GM12878 (cell line): ENCODE results near the gene AGBL1. TPM values are rescaled to one million over a fixed set of nuclear protein-coding genes. Genes with fewer than 3 reads are reported as not detected.

ENCODE experiments used
- ATAC-seq: fragments of 200-7000 bp; cut with Tn5 transposase; 3 replicates; pipeline ENCODE4 v1.9.1; 2020; ENCODE audit warnings: mild to moderate bottlenecking, moderate library complexity
- BruUV-seq: library from RNA; stranded (reverse); fragments of 400-500 nt; replicated peaks from 2 replicates; lab custom pipeline; 2021; lab: Mats Ljungman, UMichigan
- CTCF ChIA-PET: fragments of 300-600 bp; sonication (Branson Sonifier 250); formaldehyde crosslinking; extraction: SDS; loops from one replicate; lab custom pipeline; 2021; ENCODE audit warnings: inconsistent platforms; lab: Yijun Ruan, JAX
- POLR2A ChIA-PET: fragments of 350-600 bp; formaldehyde crosslinking; extraction: SDS; loops from one replicate; lab custom pipeline; 2021; ENCODE audit warnings: inconsistent platforms; lab: Charles Lee
- RAD21 ChIA-PET: fragments of 300-600 bp; sonication (Branson Sonifier 250); formaldehyde crosslinking; loops from one replicate; lab custom pipeline; 2023; ENCODE audit warnings: antibody characterized with exemption; ENCODE audit not compliant: unreplicated experiment; lab: Charles Lee
- SMC1A ChIA-PET: fragments of 300-600 bp; sonication (Branson Sonifier 250); formaldehyde crosslinking; loops from one replicate; lab custom pipeline; 2023; ENCODE audit not compliant: unreplicated experiment, uncharacterized antibody; lab: Charles Lee
- DNase-seq: peaks from one replicate; pipeline ENCODE4 v3.0.0-alpha.2; 2011; ENCODE audit warnings: low read depth, low spot score
- FAIRE-seq: peaks from 3 replicates; lab custom pipeline; 2011; peaks lifted over from hg19 to GRCh38; lab: Jason Lieb, UNC
- H2AFZ ChIP-seq: 2 replicates; pipeline ENCODE4 v1.6.0; 2011; ENCODE audit warnings: low read depth, low read length, control low read depth; ENCODE audit not compliant: control insufficient read depth
- H3K27ac ChIP-seq: 2 replicates; pipeline ENCODE4 v1.5.1; 2011; ENCODE audit warnings: control low read depth; ENCODE audit not compliant: control insufficient read depth, insufficient read depth
- H3K27me3 ChIP-seq, 2 experiments: replicated peaks in 1 of 2; 2 replicates each; pipeline versions ENCODE4 v1.6.0 to v1.6.1; 2011; ENCODE audit warnings: low read length in 1 of 2; ENCODE audit not compliant: control insufficient read depth in 2 of 2, insufficient read depth in 2 of 2
- H3K36me3 ChIP-seq, 2 experiments: 2 replicates each; pipeline ENCODE4 v1.5.1; 2011; ENCODE audit warnings: low read length in 1 of 2; ENCODE audit not compliant: control insufficient read depth in 2 of 2, insufficient read depth in 2 of 2
- H3K4me1 ChIP-seq: 2 replicates; pipeline ENCODE4 v1.6.1; 2011; ENCODE audit warnings: mild to moderate bottlenecking, low read length, moderate library complexity, mixed read lengths; ENCODE audit not compliant: control insufficient read depth, insufficient read depth
- H3K4me2 ChIP-seq: 2 replicates; pipeline ENCODE4 v1.6.0; 2011; ENCODE audit warnings: control low read depth; ENCODE audit not compliant: control insufficient read depth, insufficient read depth
- H3K4me3 ChIP-seq: fragments of 200-600 bp; sonication (generic); 2 replicates; pipeline ENCODE4 v1.5.1; 2016
- H3K79me2 ChIP-seq: 2 replicates; pipeline ENCODE4 v1.6.0; 2011; ENCODE audit warnings: low read length; ENCODE audit not compliant: control insufficient read depth, insufficient read depth
- H3K9ac ChIP-seq: 2 replicates; pipeline ENCODE4 v1.8.0; 2011; ENCODE audit warnings: low read length, control low read depth, mixed read lengths; ENCODE audit not compliant: control insufficient read depth, insufficient read depth
- H3K9me3 ChIP-seq: replicated peaks from 3 replicates; pipeline ENCODE4 v1.5.1; 2011; ENCODE audit warnings: mild to moderate bottlenecking, low read length; ENCODE audit not compliant: control insufficient read depth, insufficient read depth
- H4K20me1 ChIP-seq: 2 replicates; pipeline ENCODE4 v1.6.0; 2011; ENCODE audit not compliant: control insufficient read depth, insufficient read depth
- BHLHE40 ChIP-seq, 2 experiments: fragments of 450-650 bp in 1 of 2; IDR thresholded peaks; 2 replicates each; pipeline ENCODE4 v1.6.1; 2011 to 2017; ENCODE audit warnings: low read depth in 2 of 2, borderline replicate concordance in 1 of 2, improper control_type of control experiment in 1 of 2, low read length in 1 of 2, mild to moderate bottlenecking in 1 of 2
- CEBPB ChIP-seq, 2 experiments: fragments of 150-350 bp in 1 of 2; IDR thresholded peaks; 2 replicates each; pipeline ENCODE4 v1.6.1; 2012 to 2014; ENCODE audit warnings: low read depth in 2 of 2, low read length in 2 of 2, borderline replicate concordance in 1 of 2, inconsistent platforms in 1 of 2
- CREB1 ChIP-seq: IDR thresholded peaks from 2 replicates; pipeline ENCODE4 v1.6.1; 2012; ENCODE audit warnings: low read depth, mild to moderate bottlenecking, inconsistent platforms
- HDAC2 ChIP-seq: fragments of 200-600 bp; sonication (generic); IDR thresholded peaks from 2 replicates; pipeline ENCODE4 v1.6.1; 2017
- NR2F1 ChIP-seq: fragments of 450-650 bp; conservative IDR thresholded peaks from 2 replicates; pipeline ENCODE4 v1.6.1; 2017; ENCODE audit warnings: mild to moderate bottlenecking
- SMARCA5 ChIP-seq: fragments of 450-650 bp; IDR thresholded peaks from 2 replicates; pipeline ENCODE4 v1.6.1; 2017; ENCODE audit warnings: mild to moderate bottlenecking
- TARDBP ChIP-seq: IDR thresholded peaks from 2 replicates; pipeline ENCODE4 v1.6.1; 2016; ENCODE audit warnings: borderline replicate concordance
- ZNF24 ChIP-seq: fragments of 450-650 bp; IDR thresholded peaks from 2 replicates; pipeline ENCODE4 v1.6.1; 2017; ENCODE audit warnings: antibody characterized with exemption, mild to moderate bottlenecking
- WGBS: methylation state at CpG from one replicate; pipeline ENCODE4 v1.1.6; 2016; ENCODE audit warnings: low lambda C conversion rate; ENCODE audit not compliant: insufficient replicate concordance, insufficient coverage; ENCODE audit errors: missing lambda C conversion rate; 5-methylcytosine and 5-hydroxymethylcytosine counted together
- in situ Hi-C: fragments of 300-500 bp; cut with MboI; formaldehyde crosslinking; loops from 9 replicates; pipeline ENCODE4 v1.14.3; 2018; ENCODE audit warnings: mixed read lengths
- intact Hi-C: fragments of 100-400 bp; cut with micrococcal nuclease; formaldehyde crosslinking; loops from one replicate; pipeline ENCODE4 v1.14.2; 2022; ENCODE audit not compliant: unreplicated experiment
- polyA plus RNA-seq, 11 experiments: library from polyadenylated mRNA; depleted of rRNA in 4 of 11; unstranded in 6 of 11; stranded (reverse) in 5 of 11; fragments of >200 nt; fragmentation: Nextera tagmentation in 4 of 11; fragmentation: Illumina TruSeq in 1 of 11; extraction: Ambion mirVana in 4 of 11; extraction: Trizol in 1 of 11; gene quantifications; 1 replicate in 1 of 11; 2 replicates in 10 of 11; pipeline versions ENCODE4 v1.2.1 to v1.2.3, GENCODE V29; 2011 to 2016; ENCODE audit warnings: inconsistent platforms in 2 of 11, missing spikeins in 2 of 11, low read depth in 1 of 11
- total RNA-seq, 4 experiments: library from RNA; depleted of rRNA in 3 of 4; stranded (reverse); fragments of >200 nt in 3 of 4; fragmentation: Illumina TruSeq in 1 of 4; extraction: Trizol in 1 of 4; gene quantifications; 2 replicates each; pipeline versions ENCODE4 v1.2.1 to v1.2.3, GENCODE V29; 2013 to 2021
- TF ChIP-seq, protein P1 (sequence below): fragments of 450-650 bp; IDR thresholded peaks from 2 replicates; pipeline ENCODE4 v1.6.1; 2017; ENCODE audit warnings: low read depth, mild to moderate bottlenecking, moderate library complexity
- TF ChIP-seq, protein P2 (sequence below): fragments of 150-350 bp; IDR thresholded peaks from 2 replicates; pipeline ENCODE4 v1.6.1; 2014; ENCODE audit warnings: mild to moderate bottlenecking, low read depth, low read length

AGBL1 gene
- total and polyA plus RNA-seq, 10 of the 15 experiments (the other 5 are each of a cell fraction or from before 2014, with no cell fraction given), result not detected

DNA sequence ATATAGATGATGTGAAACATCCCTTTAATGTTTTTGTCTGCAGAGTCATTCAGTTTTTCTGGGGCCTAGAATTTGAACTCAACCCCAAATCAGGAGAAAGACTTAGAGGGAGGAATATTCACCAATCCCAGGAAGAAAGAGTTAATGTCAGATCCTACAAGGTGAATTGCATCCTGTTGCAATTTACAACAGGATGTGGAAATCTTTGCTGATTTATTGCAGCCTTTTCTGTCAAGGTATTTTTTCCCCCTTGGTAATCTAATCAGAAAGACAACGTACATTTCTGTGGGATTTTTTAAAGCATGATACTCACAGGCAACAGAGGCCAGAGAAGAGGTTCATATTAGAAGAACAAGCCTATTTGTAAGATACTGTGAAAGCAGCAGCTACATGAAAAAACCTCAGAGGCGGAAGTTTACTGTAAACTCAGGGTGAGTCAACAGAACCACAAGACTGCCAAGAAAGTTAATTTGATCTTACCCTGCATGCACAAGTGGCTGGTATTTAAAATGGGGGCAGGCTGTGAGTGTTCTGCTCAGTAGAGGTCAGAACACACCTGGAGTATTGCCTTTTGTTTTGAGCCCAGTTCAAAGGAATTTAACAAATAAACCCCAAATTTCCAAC is 531.9 kb downstream of the AGBL1 start:
- Histone ChIP-seq H2AFZ (no peak overlapping the region), H3K36me3 (no peaks in the 10 kb centered on the region), H3K27me3 (no peaks in the 10 kb centered on the region), H3K79me2 (no peaks in the 10 kb centered on the region), H3K4me3 (no peak overlapping the region), H3K9me3 (no peaks in the 10 kb centered on the region), H3K9ac (no peak overlapping the region), H3K27ac (no peak overlapping the region), H3K4me2 (no peak overlapping the region), H4K20me1 (no peaks in the 10 kb centered on the region), H3K4me1 (no peaks in the 10 kb centered on the region)
- ChIA-PET RAD21 (interaction anchor here (0.5 kb wide), 1 partner anchor 220 kb away, joined by 3 read pairs; no protein-coding TSS in a partner anchor), CTCF (no interaction called here), POLR2A (no interaction called here), SMC1A (no interaction called here)
- no TSS peak for BruUV-seq
- intact Hi-C loops (no loop called here), in situ Hi-C loops (no loop called here)
- no peak for ATAC-seq
- FAIRE-seq, result no peak
- 36% methylated on average over 2 of the region's 2 CpGs for WGBS
- TF ChIP-seq SMARCA5 (no peak), NR2F1 (no peak), TARDBP (no peak), ZNF24 (no peak), HDAC2 (no peak), CEBPB (IDR thresholded peaks at IDR 0.05; ENCODE audit: borderline replicate concordance in 1 of 2, low read depth in 2 of 2, low read length in 2 of 2) (no peak), CREB1 (no peak), BHLHE40 (IDR thresholded peaks at IDR 0.05; ENCODE audit: borderline replicate concordance in 1 of 2, low read depth in 2 of 2, low read length in 1 of 2) (no peak)
- TF ChIP-seq, protein P1, sequence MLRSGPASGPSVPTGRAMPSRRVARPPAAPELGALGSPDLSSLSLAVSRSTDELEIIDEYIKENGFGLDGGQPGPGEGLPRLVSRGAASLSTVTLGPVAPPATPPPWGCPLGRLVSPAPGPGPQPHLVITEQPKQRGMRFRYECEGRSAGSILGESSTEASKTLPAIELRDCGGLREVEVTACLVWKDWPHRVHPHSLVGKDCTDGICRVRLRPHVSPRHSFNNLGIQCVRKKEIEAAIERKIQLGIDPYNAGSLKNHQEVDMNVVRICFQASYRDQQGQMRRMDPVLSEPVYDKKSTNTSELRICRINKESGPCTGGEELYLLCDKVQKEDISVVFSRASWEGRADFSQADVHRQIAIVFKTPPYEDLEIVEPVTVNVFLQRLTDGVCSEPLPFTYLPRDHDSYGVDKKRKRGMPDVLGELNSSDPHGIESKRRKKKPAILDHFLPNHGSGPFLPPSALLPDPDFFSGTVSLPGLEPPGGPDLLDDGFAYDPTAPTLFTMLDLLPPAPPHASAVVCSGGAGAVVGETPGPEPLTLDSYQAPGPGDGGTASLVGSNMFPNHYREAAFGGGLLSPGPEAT, result no peak
- TF ChIP-seq, protein P2, sequence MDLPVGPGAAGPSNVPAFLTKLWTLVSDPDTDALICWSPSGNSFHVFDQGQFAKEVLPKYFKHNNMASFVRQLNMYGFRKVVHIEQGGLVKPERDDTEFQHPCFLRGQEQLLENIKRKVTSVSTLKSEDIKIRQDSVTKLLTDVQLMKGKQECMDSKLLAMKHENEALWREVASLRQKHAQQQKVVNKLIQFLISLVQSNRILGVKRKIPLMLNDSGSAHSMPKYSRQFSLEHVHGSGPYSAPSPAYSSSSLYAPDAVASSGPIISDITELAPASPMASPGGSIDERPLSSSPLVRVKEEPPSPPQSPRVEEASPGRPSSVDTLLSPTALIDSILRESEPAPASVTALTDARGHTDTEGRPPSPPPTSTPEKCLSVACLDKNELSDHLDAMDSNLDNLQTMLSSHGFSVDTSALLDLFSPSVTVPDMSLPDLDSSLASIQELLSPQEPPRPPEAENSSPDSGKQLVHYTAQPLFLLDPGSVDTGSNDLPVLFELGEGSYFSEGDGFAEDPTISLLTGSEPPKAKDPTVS, result no peak
- no peak for DNase-seq
